ENCODE measurements around the gene CEP170. TPM values are rescaled to one million over a fixed set of nuclear protein-coding genes. Genes with fewer than 3 reads are reported as not detected.

CEP170 gene
- 41.0 and 57.5 TPM in 2 replicates for total RNA-seq

DNA sequence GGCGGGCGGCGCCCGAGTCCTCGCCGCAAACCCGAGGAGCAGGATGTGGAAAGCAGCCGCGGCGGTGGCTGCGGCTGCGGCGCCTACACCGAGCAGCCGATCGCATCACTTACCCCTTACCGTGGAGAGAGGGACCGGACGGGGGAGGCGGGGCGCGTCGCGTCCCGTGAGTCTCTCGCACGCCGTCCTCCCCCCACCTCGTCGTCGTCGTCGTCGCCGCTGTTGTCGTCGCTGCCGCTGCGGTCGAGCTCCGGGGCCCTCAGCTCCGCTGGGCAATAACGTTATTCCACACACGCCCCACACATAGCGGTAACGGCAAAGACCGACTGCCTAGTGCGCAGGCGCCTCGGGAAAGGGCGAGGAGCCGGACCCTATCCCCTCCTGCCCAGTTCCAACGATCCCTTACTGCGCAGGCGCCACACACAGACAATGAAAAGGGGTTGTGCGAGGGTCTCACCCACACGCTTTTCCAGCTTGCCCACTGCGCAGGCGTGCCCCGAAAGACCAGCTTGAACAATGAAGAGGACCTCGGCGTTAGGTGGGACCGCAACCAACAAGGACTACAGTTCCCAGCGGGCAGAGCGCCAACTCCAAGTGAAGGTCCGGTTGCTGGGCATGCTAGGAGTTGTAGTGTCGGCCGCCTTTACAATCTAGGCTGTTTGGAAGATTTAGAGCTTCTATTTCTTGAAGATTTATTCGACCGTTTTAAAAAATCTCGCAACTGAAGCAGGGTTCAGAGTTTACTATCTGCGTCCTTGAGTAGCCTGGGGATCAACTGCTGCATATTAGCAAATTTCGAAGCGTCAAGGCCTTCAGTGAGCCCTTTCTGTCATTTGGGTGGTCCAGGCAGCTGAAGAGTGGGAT is at the start of gene CEP170:
Gene CEP170 (minus strand): TSS at position 355 of the 864 bp plus-strand sequence. CDS start 30,001 bp downstream, outside the sequence.

DNA sequence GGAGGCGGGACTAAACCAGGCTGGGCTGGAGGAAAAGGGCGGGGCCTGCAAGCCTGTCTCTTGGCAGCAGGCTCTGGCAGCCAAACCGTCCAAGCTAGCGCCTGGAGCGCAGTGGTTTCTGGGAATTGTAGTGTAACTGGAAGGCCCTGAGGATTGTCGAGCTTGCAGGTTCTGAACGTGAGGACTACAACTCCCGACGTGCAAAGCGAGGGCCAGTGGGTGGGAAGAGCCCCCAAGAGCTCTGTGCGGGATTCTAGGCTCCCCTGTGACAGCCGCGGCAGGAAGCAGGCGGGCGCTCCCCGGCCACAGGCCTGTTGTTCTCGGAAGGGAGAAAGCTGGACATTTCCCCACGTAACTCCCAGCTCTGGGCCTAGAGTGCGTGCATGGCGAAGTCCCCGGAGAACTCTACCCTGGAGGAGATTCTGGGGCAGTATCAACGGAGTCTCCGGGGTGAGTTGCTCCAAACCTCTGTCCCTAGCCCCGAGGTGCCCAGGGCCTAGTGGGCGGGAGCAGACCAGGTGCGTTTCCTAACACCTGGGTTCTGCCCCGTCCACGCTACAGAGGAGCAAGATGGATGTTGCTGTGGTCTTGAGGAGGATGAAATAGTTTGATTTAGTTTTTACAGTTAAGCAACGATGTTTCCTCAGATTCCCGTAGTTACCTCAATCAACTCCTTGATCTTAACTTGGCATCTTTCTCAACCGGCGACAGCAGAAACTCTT is 871 bp upstream of the CEP170 start, which contains the start of gene SDCCAG8:
Gene SDCCAG8 (plus strand): TSS at position 251 of the 722 bp plus-strand sequence. CDS start 133 bp downstream, at position 384.

Other genes starting within 250 kb of the CEP170 start
- gene SDCCAG8, start 760 bp upstream of the CEP170 start, total RNA-seq, result 23.7 and 41.9 TPM in 2 replicates